ENCODE data around the gene TAS2R4.

The TAS2R4 gene

GRCh38 chr7:141776374-141776773 is at the start of gene TAS2R4:
Gene TAS2R4 (plus strand): TSS chr7:141776674. CDS start chr7:141778489, 1,815 bp downstream.
- H3K4me2 ChIP-seq: no peak within 1 kb of the TSS
- peaks cover 8% of the 10 kb centered on the region; the same call in 1 of the 2 replicates for H3K9me3 ChIP-seq
- no peak for TF ChIP-seq Cebpa-rat (IDR thresholded peaks at IDR 0.05)
- H3K36me3 ChIP-seq: peaks cover 51% of the 10 kb centered on the region
- no peak within 1 kb of the TSS for H3K9ac ChIP-seq
- no peaks in the 10 kb centered on the region for H3K27me3 ChIP-seq
- H3K27ac ChIP-seq: no peak within 1 kb of the TSS
- H3K4me3 ChIP-seq: no peak within 1 kb of the TSS
- no peaks in the 10 kb centered on the region; the same call in 1 of the 2 replicates for H4K20me1 ChIP-seq
- no peaks in the 10 kb centered on the region for H3K4me1 ChIP-seq

GRCh38 chr7:141729020-141729419 is 47.5 kb upstream of the TAS2R4 start:
- TF ChIP-seq Cebpa-rat (IDR thresholded peaks at IDR 0.05): no peak
- no peak overlapping the region for H3K4me3 ChIP-seq
- no peaks in the 10 kb centered on the region for H3K4me1 ChIP-seq
- no peak overlapping the region for H3K27ac ChIP-seq
- no peaks in the 10 kb centered on the region for H3K9me3 ChIP-seq
- no peaks in the 10 kb centered on the region for H4K20me1 ChIP-seq
- H3K36me3 ChIP-seq: no peaks in the 10 kb centered on the region
- no peaks in the 10 kb centered on the region for H3K27me3 ChIP-seq
- H3K9ac ChIP-seq: no peak overlapping the region
- no peak overlapping the region for H3K4me2 ChIP-seq

- Histone ChIP-seq H3K9ac (no peak overlapping the region), H3K4me1 (peaks cover under 1% of the 10 kb centered on the region; the same call in 1 of the 2 replicates), H4K20me1 (no peaks in the 10 kb centered on the region), H3K36me3 (no peaks in the 10 kb centered on the region), H3K4me3 (no peak overlapping the region), H3K27me3 (no peaks in the 10 kb centered on the region), H3K4me2 (no peak overlapping the region), H3K9me3 (no peaks in the 10 kb centered on the region), H3K27ac (no peak overlapping the region)
- TF ChIP-seq Cebpa-rat (IDR thresholded peaks at IDR 0.05): no peak
Observed at GRCh38 chr7:141731476-141732149, 44.9 kb upstream of the TAS2R4 start.

- H3K27ac ChIP-seq: peak overlapping the region; percentile 82
- peak overlapping the region; percentile 87 for H3K4me2 ChIP-seq
- peak overlapping the region; percentile 88 for H3K9ac ChIP-seq
- H4K20me1 ChIP-seq: peaks cover 23% of the 10 kb centered on the region
- no peaks in the 10 kb centered on the region for H3K27me3 ChIP-seq
- no peaks in the 10 kb centered on the region for H3K9me3 ChIP-seq
- peak overlapping the region; percentile 80 for H3K4me3 ChIP-seq
- H3K4me1 ChIP-seq: peaks cover 34% of the 10 kb centered on the region
- peak; percentile 60 for TF ChIP-seq Cebpa-rat (IDR thresholded peaks at IDR 0.05)
- H3K36me3 ChIP-seq: peaks cover 27% of the 10 kb centered on the region
Observed at GRCh38 chr7:141737118-141737835, 39.2 kb upstream of the TAS2R4 start.

- Histone ChIP-seq H3K4me3 (peak within 1 kb of the TSS; percentile 80), H3K36me3 (peaks cover 34% of the 10 kb centered on the region), H3K4me2 (peak within 1 kb of the TSS; percentile 87), H3K9ac (peak within 1 kb of the TSS; percentile 88), H3K4me1 (peaks cover 34% of the 10 kb centered on the region), H3K27ac (peak within 1 kb of the TSS; percentile 86), H3K27me3 (no peaks in the 10 kb centered on the region), H3K9me3 (no peaks in the 10 kb centered on the region), H4K20me1 (peaks cover 30% of the 10 kb centered on the region)
- TF ChIP-seq Cebpa-rat (IDR thresholded peaks at IDR 0.05): no peak
Observed at GRCh38 chr7:141737836-141738591, 38.5 kb upstream of the TAS2R4 start, which contains the start of gene SSBP1. Gene SSBP1 (plus strand): TSS chr7:141738358. CDS start chr7:141739167, 809 bp downstream.

- peaks cover 34% of the 10 kb centered on the region for H3K4me1 ChIP-seq
- peak overlapping the region; percentile 82 for H3K4me2 ChIP-seq
- H3K36me3 ChIP-seq: peaks cover 40% of the 10 kb centered on the region
- H3K9me3 ChIP-seq: no peaks in the 10 kb centered on the region
- peak overlapping the region; percentile 86 for H3K27ac ChIP-seq
- no peak for TF ChIP-seq Cebpa-rat (IDR thresholded peaks at IDR 0.05)
- peak overlapping the region; percentile 85 for H3K9ac ChIP-seq
- H3K27me3 ChIP-seq: no peaks in the 10 kb centered on the region
- H3K4me3 ChIP-seq: peak overlapping the region; percentile 80
- peaks cover 35% of the 10 kb centered on the region for H4K20me1 ChIP-seq
Observed at GRCh38 chr7:141738592-141739013, 37.9 kb upstream of the TAS2R4 start.

GRCh38 chr7:141739250-141739649 is 37.2 kb upstream of the TAS2R4 start:
- Histone ChIP-seq H3K4me3 (peak overlapping the region; percentile 80), H3K4me1 (peaks cover 34% of the 10 kb centered on the region), H3K27me3 (no peaks in the 10 kb centered on the region), H3K9me3 (no peaks in the 10 kb centered on the region), H4K20me1 (peaks cover 42% of the 10 kb centered on the region), H3K9ac (peak overlapping the region; percentile 85), H3K4me2 (peak overlapping the region; percentile 82), H3K27ac (no peak overlapping the region; the same call in 1 of the 2 replicates), H3K36me3 (peaks cover 47% of the 10 kb centered on the region)
- no peak for TF ChIP-seq Cebpa-rat (IDR thresholded peaks at IDR 0.05)

GRCh38 chr7:141742229-141742628 is 34.2 kb upstream of the TAS2R4 start:
- no peak overlapping the region for H3K4me2 ChIP-seq
- H3K27me3 ChIP-seq: no peaks in the 10 kb centered on the region
- peaks cover 74% of the 10 kb centered on the region for H3K36me3 ChIP-seq
- H3K4me1 ChIP-seq: peaks cover 27% of the 10 kb centered on the region
- H3K27ac ChIP-seq: no peak overlapping the region
- H3K9ac ChIP-seq: no peak overlapping the region
- no peak for TF ChIP-seq Cebpa-rat (IDR thresholded peaks at IDR 0.05)
- H3K4me3 ChIP-seq: no peak overlapping the region
- H3K9me3 ChIP-seq: no peaks in the 10 kb centered on the region
- H4K20me1 ChIP-seq: peaks cover 49% of the 10 kb centered on the region

GRCh38 chr7:141744131-141744530 is 32.3 kb upstream of the TAS2R4 start:
- H3K36me3 ChIP-seq: peaks cover 93% of the 10 kb centered on the region

More at GRCh38 chr7:141744131-141744530, 32.3 kb upstream of the TAS2R4 start:
- H3K27me3 ChIP-seq: no peaks in the 10 kb centered on the region
- H3K4me1 ChIP-seq: peaks cover 21% of the 10 kb centered on the region
- H3K4me2 ChIP-seq: no peak overlapping the region
- no peak overlapping the region for H3K9ac ChIP-seq
- no peak overlapping the region for H3K27ac ChIP-seq
- H3K4me3 ChIP-seq: no peak overlapping the region
- peaks cover 49% of the 10 kb centered on the region for H4K20me1 ChIP-seq
- TF ChIP-seq Cebpa-rat (IDR thresholded peaks at IDR 0.05): no peak
- H3K9me3 ChIP-seq: peaks cover 1% of the 10 kb centered on the region

All from BLaER1 (cell line).